GM12878 (cell line): ENCODE data around the gene LRRC53. TPM values are rescaled to one million over a fixed set of nuclear protein-coding genes. Genes with fewer than 3 reads are reported as not detected.

Experiments used
- ATAC-seq: fragments of 200-7000 bp; cut with Tn5 transposase; 3 replicates; pipeline ENCODE4 v1.9.1; 2020; ENCODE audit warnings: mild to moderate bottlenecking, moderate library complexity
- BruUV-seq: library from RNA; stranded (reverse); fragments of 400-500 nt; replicated peaks from 2 replicates; lab custom pipeline; 2021; lab: Mats Ljungman, UMichigan
- CTCF ChIA-PET: fragments of 300-600 bp; sonication (Branson Sonifier 250); formaldehyde crosslinking; extraction: SDS; loops from one replicate; lab custom pipeline; 2021; ENCODE audit warnings: inconsistent platforms; lab: Yijun Ruan, JAX
- POLR2A ChIA-PET: fragments of 350-600 bp; formaldehyde crosslinking; extraction: SDS; loops from one replicate; lab custom pipeline; 2021; ENCODE audit warnings: inconsistent platforms; lab: Charles Lee
- RAD21 ChIA-PET: fragments of 300-600 bp; sonication (Branson Sonifier 250); formaldehyde crosslinking; loops from one replicate; lab custom pipeline; 2023; ENCODE audit warnings: antibody characterized with exemption; ENCODE audit not compliant: unreplicated experiment; lab: Charles Lee
- SMC1A ChIA-PET: fragments of 300-600 bp; sonication (Branson Sonifier 250); formaldehyde crosslinking; loops from one replicate; lab custom pipeline; 2023; ENCODE audit not compliant: unreplicated experiment, uncharacterized antibody; lab: Charles Lee
- DNase-seq: peaks from one replicate; pipeline ENCODE4 v3.0.0-alpha.2; 2011; ENCODE audit warnings: low read depth, low spot score
- FAIRE-seq: peaks from 3 replicates; lab custom pipeline; 2011; peaks lifted over from hg19 to GRCh38; lab: Jason Lieb, UNC
- H2AFZ ChIP-seq: 2 replicates; pipeline ENCODE4 v1.6.0; 2011; ENCODE audit warnings: low read depth, low read length, control low read depth; ENCODE audit not compliant: control insufficient read depth
- H3K27ac ChIP-seq: 2 replicates; pipeline ENCODE4 v1.5.1; 2011; ENCODE audit warnings: control low read depth; ENCODE audit not compliant: control insufficient read depth, insufficient read depth
- H3K27me3 ChIP-seq, 2 experiments: replicated peaks in 1 of 2; 2 replicates each; pipeline versions ENCODE4 v1.6.0 to v1.6.1; 2011; ENCODE audit warnings: low read length in 1 of 2; ENCODE audit not compliant: control insufficient read depth in 2 of 2, insufficient read depth in 2 of 2
- H3K36me3 ChIP-seq, 2 experiments: 2 replicates each; pipeline ENCODE4 v1.5.1; 2011; ENCODE audit warnings: low read length in 1 of 2; ENCODE audit not compliant: control insufficient read depth in 2 of 2, insufficient read depth in 2 of 2
- H3K4me1 ChIP-seq: 2 replicates; pipeline ENCODE4 v1.6.1; 2011; ENCODE audit warnings: mild to moderate bottlenecking, low read length, moderate library complexity, mixed read lengths; ENCODE audit not compliant: control insufficient read depth, insufficient read depth
- H3K4me2 ChIP-seq: 2 replicates; pipeline ENCODE4 v1.6.0; 2011; ENCODE audit warnings: control low read depth; ENCODE audit not compliant: control insufficient read depth, insufficient read depth
- H3K4me3 ChIP-seq: fragments of 200-600 bp; sonication (generic); 2 replicates; pipeline ENCODE4 v1.5.1; 2016
- H3K79me2 ChIP-seq: 2 replicates; pipeline ENCODE4 v1.6.0; 2011; ENCODE audit warnings: low read length; ENCODE audit not compliant: control insufficient read depth, insufficient read depth
- H3K9ac ChIP-seq: 2 replicates; pipeline ENCODE4 v1.8.0; 2011; ENCODE audit warnings: low read length, control low read depth, mixed read lengths; ENCODE audit not compliant: control insufficient read depth, insufficient read depth
- H3K9me3 ChIP-seq: replicated peaks from 3 replicates; pipeline ENCODE4 v1.5.1; 2011; ENCODE audit warnings: mild to moderate bottlenecking, low read length; ENCODE audit not compliant: control insufficient read depth, insufficient read depth
- H4K20me1 ChIP-seq: 2 replicates; pipeline ENCODE4 v1.6.0; 2011; ENCODE audit not compliant: control insufficient read depth, insufficient read depth
- BACH1 ChIP-seq: fragments of 450-650 bp; IDR thresholded peaks from 2 replicates; pipeline ENCODE4 v1.6.1; 2017; ENCODE audit warnings: mild to moderate bottlenecking, borderline replicate concordance
- BRCA1 ChIP-seq: IDR thresholded peaks from 2 replicates; pipeline ENCODE4 v1.6.1; 2011; ENCODE audit warnings: low read depth, low read length, improper control_type of control experiment
- CEBPB ChIP-seq, 2 experiments: fragments of 150-350 bp in 1 of 2; IDR thresholded peaks; 2 replicates each; pipeline ENCODE4 v1.6.1; 2012 to 2014; ENCODE audit warnings: low read depth in 2 of 2, low read length in 2 of 2, borderline replicate concordance in 1 of 2, inconsistent platforms in 1 of 2
- CHD2 ChIP-seq: IDR thresholded peaks from 2 replicates; pipeline ENCODE4 v1.6.1; 2011; ENCODE audit warnings: low read depth, low read length, improper control_type of control experiment, borderline replicate concordance
- CTCF ChIP-seq, 3 experiments: IDR thresholded peaks in 2 of 3; conservative IDR thresholded peaks in 1 of 3; 2 replicates each; pipeline ENCODE4 v1.5.1; 2011; ENCODE audit warnings: low read depth in 3 of 3, low read length in 3 of 3, mild to moderate bottlenecking in 3 of 3, control low read depth in 2 of 3, moderate library complexity in 2 of 3, inconsistent platforms in 1 of 3, mixed read lengths in 1 of 3; ENCODE audit not compliant: control insufficient read depth in 2 of 3, insufficient read depth in 1 of 3; ENCODE audit errors: extremely low read depth in 1 of 3
- EP300 ChIP-seq, 2 experiments: fragments of 150-350 bp in 1 of 2; IDR thresholded peaks; 2 replicates each; pipeline ENCODE4 v1.6.1; 2011 to 2012; ENCODE audit warnings: low read depth in 2 of 2, low read length in 2 of 2, borderline replicate concordance in 1 of 2, improper control_type of control experiment in 1 of 2, inconsistent platforms in 1 of 2; ENCODE audit not compliant: control insufficient read depth in 1 of 2
- HDGF ChIP-seq: fragments of 450-650 bp; IDR thresholded peaks from 2 replicates; pipeline ENCODE4 v1.6.1; 2016; ENCODE audit warnings: antibody characterized with exemption
- IKZF1 ChIP-seq: fragments of 450-650 bp; conservative IDR thresholded peaks from 2 replicates; pipeline ENCODE4 v1.6.1; 2017; ENCODE audit warnings: antibody characterized with exemption, mild to moderate bottlenecking
- IRF4 ChIP-seq: IDR thresholded peaks from 2 replicates; pipeline ENCODE4 v1.6.1; 2011; ENCODE audit warnings: low read depth, low read length
- NFYA ChIP-seq: IDR thresholded peaks from 2 replicates; pipeline ENCODE4 v1.6.1; 2011; ENCODE audit warnings: low read depth, mild to moderate bottlenecking, low read length, improper control_type of control experiment, borderline replicate concordance
- PRDM15 ChIP-seq: fragments of 450-650 bp; formaldehyde crosslinking; IDR thresholded peaks from 2 replicates; pipeline ENCODE4 v1.4.0; 2020; ENCODE audit warnings: mild to moderate bottlenecking, moderate library complexity
- SPI1 ChIP-seq: IDR thresholded peaks from 2 replicates; pipeline ENCODE4 v1.6.1; 2011; ENCODE audit warnings: low read depth, mild to moderate bottlenecking, low read length, moderate library complexity, borderline replicate concordance; ENCODE audit not compliant: insufficient read depth
- ZNF217 ChIP-seq: fragments of 450-650 bp; IDR thresholded peaks from 2 replicates; pipeline ENCODE4 v1.6.1; 2017; ENCODE audit warnings: antibody characterized with exemption, mild to moderate bottlenecking
- ZNF687 ChIP-seq: fragments of 450-650 bp; IDR thresholded peaks from 2 replicates; pipeline ENCODE4 v1.6.1; 2017; ENCODE audit warnings: mild to moderate bottlenecking, moderate library complexity
- WGBS: methylation state at CpG from one replicate; pipeline ENCODE4 v1.1.6; 2016; ENCODE audit warnings: low lambda C conversion rate; ENCODE audit not compliant: insufficient replicate concordance, insufficient coverage; ENCODE audit errors: missing lambda C conversion rate; 5-methylcytosine and 5-hydroxymethylcytosine counted together
- in situ Hi-C: fragments of 300-500 bp; cut with MboI; formaldehyde crosslinking; loops from 9 replicates; pipeline ENCODE4 v1.14.3; 2018; ENCODE audit warnings: mixed read lengths
- intact Hi-C: fragments of 100-400 bp; cut with micrococcal nuclease; formaldehyde crosslinking; loops from one replicate; pipeline ENCODE4 v1.14.2; 2022; ENCODE audit not compliant: unreplicated experiment
- polyA plus RNA-seq, 11 experiments: library from polyadenylated mRNA; depleted of rRNA in 4 of 11; unstranded in 6 of 11; stranded (reverse) in 5 of 11; fragments of >200 nt; fragmentation: Nextera tagmentation in 4 of 11; fragmentation: Illumina TruSeq in 1 of 11; extraction: Ambion mirVana in 4 of 11; extraction: Trizol in 1 of 11; gene quantifications; 1 replicate in 1 of 11; 2 replicates in 10 of 11; pipeline versions ENCODE4 v1.2.1 to v1.2.3, GENCODE V29; 2011 to 2016; ENCODE audit warnings: inconsistent platforms in 2 of 11, missing spikeins in 2 of 11, low read depth in 1 of 11
- total RNA-seq, 4 experiments: library from RNA; depleted of rRNA in 3 of 4; stranded (reverse); fragments of >200 nt in 3 of 4; fragmentation: Illumina TruSeq in 1 of 4; extraction: Trizol in 1 of 4; gene quantifications; 2 replicates each; pipeline versions ENCODE4 v1.2.1 to v1.2.3, GENCODE V29; 2013 to 2021

LRRC53 gene
- total and polyA plus RNA-seq, 10 of the 15 experiments (the other 5 are each of a cell fraction or from before 2014, with no cell fraction given): not detected

GRCh38 chr1:74531796-74532195, 19.4 kb upstream of the LRRC53 start:
- intact Hi-C loops: no loop called here
- ChIA-PET SMC1A (no interaction called here), RAD21 (no interaction called here), CTCF (interaction anchor here (1.5 kb wide), 1 partner anchor 29 kb away, joined by 4 read pairs; no protein-coding TSS in a partner anchor), POLR2A (interaction anchor here (0.7 kb wide), 1 partner anchor 15 kb away, joined by 3 read pairs; no protein-coding TSS in a partner anchor)
- Histone ChIP-seq H3K4me1 (no peaks in the 10 kb centered on the region), H3K4me3 (no peak overlapping the region), H2AFZ (no peak overlapping the region), H3K4me2 (no peak overlapping the region), H3K36me3 (no peaks in the 10 kb centered on the region), H4K20me1 (no peaks in the 10 kb centered on the region), H3K27me3 (0 out of 4 replicates have a peak, but pooled peaks cover 0 to 3% of the 10 kb centered on the region in 2 experiments), H3K27ac (no peak overlapping the region), H3K9ac (no peak overlapping the region), H3K9me3 (no peaks in the 10 kb centered on the region), H3K79me2 (no peaks in the 10 kb centered on the region)
- DNase-seq (no peak), ATAC-seq (no peak), FAIRE-seq (no peak)
- WGBS: 91% methylated on average over 1 of the region's 1 CpG
- TF ChIP-seq IKZF1 (no peak), CTCF (IDR thresholded peaks at IDR 0.05 in 2 of 3, conservative IDR thresholded peaks at IDR 0.05 in 1 of 3; ENCODE audit: control insufficient read depth in 2 of 3, extremely low read depth in 1 of 3, insufficient read depth in 1 of 3, low read depth in 3 of 3, low read length in 3 of 3) (no peak), SPI1 (no peak), NFYA (no peak), ZNF217 (no peak), BACH1 (no peak), EP300 (IDR thresholded peaks at IDR 0.05; ENCODE audit: borderline replicate concordance in 1 of 2, control insufficient read depth in 1 of 2, low read depth in 2 of 2, low read length in 2 of 2) (no peak), CHD2 (no peak), ZNF687 (no peak), HDGF (no peak), BRCA1 (no peak), IRF4 (no peak), CEBPB (IDR thresholded peaks at IDR 0.05; ENCODE audit: borderline replicate concordance in 1 of 2, low read depth in 2 of 2, low read length in 2 of 2) (no peak), PRDM15 (no peak)
- in situ Hi-C loops: no loop called here
- BruUV-seq: no TSS peak
